Esophagus muscularis mucosa (tissue), 4 donors: ENCODE results near the gene AK3. TPM values are rescaled to one million over a fixed set of nuclear protein-coding genes. Genes with fewer than 3 reads are reported as not detected.
"Not testable (repeated sequence)": the region's sequence is repeated elsewhere in the genome, so short reads cannot be mapped to it uniquely, and the experiment has no call there.

ENCODE experiments used
- DNase-seq: peaks from one replicate; pipeline ENCODE4 v3.0.0-alpha.2; 2017; ENCODE audit errors: extremely low spot score
- H3K27ac ChIP-seq, 4 donors: fragments of 200-600 bp; sonication (generic); replicated peaks in 1 of 4; 1 replicate in 3 of 4; 2 replicates in 1 of 4; pipeline ENCODE4 v1.5.1; 2016 to 2019; ENCODE audit warnings: mild to moderate bottlenecking in 1 of 4
- H3K27me3 ChIP-seq, 4 donors: fragments of 200-600 bp; sonication (generic); one replicate each; pipeline versions ENCODE4 v1.5.1 to v1.6.0; 2016 to 2019
- H3K36me3 ChIP-seq, 4 donors: fragments of 200-600 bp; sonication (generic); one replicate each; pipeline ENCODE4 v1.5.1; 2016 to 2019
- H3K4me1 ChIP-seq, 4 donors: fragments of 200-600 bp; sonication (generic); one replicate each; pipeline ENCODE4 v1.5.1; 2016 to 2019
- H3K4me3 ChIP-seq, 4 donors: fragments of 200-600 bp; sonication (generic); 1 replicate in 2 of 4; 2 replicates in 2 of 4; pipeline ENCODE4 v1.5.1; 2016 to 2019; ENCODE audit warnings: mild to moderate bottlenecking in 4 of 4, moderate library complexity in 1 of 4
- H3K9me3 ChIP-seq, 4 donors: fragments of 200-600 bp; sonication (generic); 1 replicate in 3 of 4; 2 replicates in 1 of 4; pipeline ENCODE4 v1.5.1; 2016 to 2019
- CTCF ChIP-seq, 3 experiments: fragments of 200-600 bp in 2 of 3; fragments of 450-650 bp in 1 of 3; sonication (generic) in 2 of 3; IDR thresholded peaks; one replicate each; pipeline ENCODE4 v1.5.1; 2017 to 2019; ENCODE audit warnings: antibody characterized with exemption in 3 of 3, mild to moderate bottlenecking in 2 of 3, moderate library complexity in 1 of 3
- EP300 ChIP-seq: sonication (generic); formaldehyde crosslinking; IDR thresholded peaks from one replicate; pipeline ENCODE4 v1.6.1; 2017; ENCODE audit warnings: antibody characterized with exemption
- POLR2A ChIP-seq: fragments of 450-650 bp; IDR thresholded peaks from one replicate; pipeline ENCODE4 v1.6.1; 2017; ENCODE audit warnings: antibody characterized with exemption, moderate library complexity, mild to moderate bottlenecking, low read depth
- POLR2AphosphoS5 ChIP-seq, 2 donors: sonication (generic); formaldehyde crosslinking; IDR thresholded peaks; one replicate each; pipeline ENCODE4 v1.6.1; 2017; ENCODE audit warnings: antibody characterized with exemption in 2 of 2
- WGBS: methylation state at CpG from one replicate; pipeline ENCODE4 v1.1.5; 2018; 5-methylcytosine and 5-hydroxymethylcytosine counted together
- intact Hi-C: fragments of 100-400 bp; cut with DNase I; formaldehyde crosslinking; loops from one replicate; pipeline ENCODE4 v1.15.1; 2023
- total RNA-seq, 4 donors: library from RNA; depleted of rRNA; stranded (reverse); fragments of >200 nt; gene quantifications; one replicate each; pipeline versions ENCODE4 v1.1.0 to v1.2.1, GENCODE V29; 2016

AK3 gene
- total RNA-seq, 4 donors from 2014 or later, result 90.0 to 129 (median 118) TPM

- H3K4me3 ChIP-seq, result no peak overlapping the region
- no peaks in the 10 kb centered on the region for H3K9me3 ChIP-seq
- TF ChIP-seq EP300, result no peak
- no peak for TF ChIP-seq CTCF (IDR thresholded peaks at IDR 0.05)
- no peak for TF ChIP-seq POLR2A
- no peak for TF ChIP-seq POLR2AphosphoS5 (IDR thresholded peaks at IDR 0.05)
- peaks cover 0 to 18% (median 0%) of the 10 kb centered on the region in 4 donors for H3K27me3 ChIP-seq
- no peak for DNase-seq
- WGBS, result 83% methylated on average over 2 of the region's 2 CpGs
- intact Hi-C loops, result no loop called here
- no peak overlapping the region for H3K27ac ChIP-seq
- H3K36me3 ChIP-seq, result no peaks in the 10 kb centered on the region
- H3K4me1 ChIP-seq, result no peaks in the 10 kb centered on the region
These were observed 43.4 kb upstream of the AK3 start for GRCh38 chr9:4784403-4784802.

GRCh38 chr9:4783191-4783590, 42.2 kb upstream of the AK3 start:
- H3K27me3 ChIP-seq, result peaks cover 0 to 18% (median 0%) of the 10 kb centered on the region in 4 donors
- 84% methylated on average over 4 of the region's 4 CpGs for WGBS
- H3K9me3 ChIP-seq, H3K4me1 ChIP-seq, H3K36me3 ChIP-seq, DNase-seq, H3K27ac ChIP-seq, H3K4me3 ChIP-seq, intact Hi-C loops: not testable (repeated sequence)

GRCh38 chr9:4781408-4781807, 40.4 kb upstream of the AK3 start:
- peaks cover 0 to 17% (median 0%) of the 10 kb centered on the region in 4 donors for H3K27me3 ChIP-seq
- no peak overlapping the region for H3K4me3 ChIP-seq
- no peak overlapping the region for H3K27ac ChIP-seq
- H3K9me3 ChIP-seq, result no peaks in the 10 kb centered on the region
- H3K36me3 ChIP-seq, result no peaks in the 10 kb centered on the region
- no peak for TF ChIP-seq POLR2A
- intact Hi-C loops, result no loop called here
- no peak for DNase-seq
- 78% methylated on average over 2 of the region's 2 CpGs for WGBS
- no peaks in the 10 kb centered on the region for H3K4me1 ChIP-seq

GRCh38 chr9:4780651-4781050, 39.6 kb upstream of the AK3 start:
- no peak overlapping the region for H3K27ac ChIP-seq
- H3K9me3 ChIP-seq, result no peaks in the 10 kb centered on the region
- no peaks in the 10 kb centered on the region for H3K36me3 ChIP-seq
- WGBS, result 100% methylated on average over 1 of the region's 1 CpG
- H3K4me3 ChIP-seq, result no peak overlapping the region
- intact Hi-C loops, result no loop called here
- no peak for TF ChIP-seq CTCF (IDR thresholded peaks at IDR 0.05)
- TF ChIP-seq EP300, result no peak
- TF ChIP-seq POLR2AphosphoS5 (IDR thresholded peaks at IDR 0.05), result no peak
- no peak for TF ChIP-seq POLR2A
- DNase-seq, result peak; percentile 34
- H3K4me1 ChIP-seq, result no peaks in the 10 kb centered on the region
- H3K27me3 ChIP-seq, result peaks cover 0 to 12% (median 0%) of the 10 kb centered on the region in 4 donors

GRCh38 chr9:4774958-4775357, 34.0 kb upstream of the AK3 start:
- H3K4me1 ChIP-seq, DNase-seq, H3K4me3 ChIP-seq, H3K36me3 ChIP-seq, intact Hi-C loops, H3K27ac ChIP-seq, H3K27me3 ChIP-seq, H3K9me3 ChIP-seq: not testable (repeated sequence)
- WGBS, result 90% methylated on average over 2 of the region's 2 CpGs

- 50% methylated on average over 1 of the region's 1 CpG for WGBS
- Histone ChIP-seq H3K27ac (no peak overlapping the region), H3K4me3 (no peak overlapping the region), H3K27me3 (no peaks in the 10 kb centered on the region), H3K9me3 (no peaks in the 10 kb centered on the region), H3K36me3 (no peaks in the 10 kb centered on the region), H3K4me1 (no peaks in the 10 kb centered on the region)
- peak; percentile 91 for DNase-seq
- intact Hi-C loops, result no loop called here
- TF ChIP-seq POLR2AphosphoS5 (IDR thresholded peaks at IDR 0.05), result no peak
- no peak for TF ChIP-seq EP300
- TF ChIP-seq POLR2A, result no peak
- no peak for TF ChIP-seq CTCF (IDR thresholded peaks at IDR 0.05)
These were observed 33.2 kb upstream of the AK3 start for GRCh38 chr9:4774209-4774608.
